HG03439 (cell line): Measurements from ENCODE around the gene NHERF2.

Experiments used
- ATAC-seq: cut with Tn5 transposase; IDR thresholded peaks from one replicate; pipeline ENCODE4 v1.9.1; 2021; ENCODE audit warnings: mild to moderate bottlenecking, moderate library complexity; ENCODE audit not compliant: unreplicated experiment

NHERF2 gene

GRCh38 chr16:2056681-2057407 lies 30.1 kb downstream of the NHERF2 start:
- ATAC-seq, result no peak

- no peak for ATAC-seq
Observed at GRCh38 chr16:2057438-2057837, 30.7 kb downstream of the NHERF2 start.

- ATAC-seq, result no peak
Observed at GRCh38 chr16:2058420-2058819, 31.7 kb downstream of the NHERF2 start.

DNA sequence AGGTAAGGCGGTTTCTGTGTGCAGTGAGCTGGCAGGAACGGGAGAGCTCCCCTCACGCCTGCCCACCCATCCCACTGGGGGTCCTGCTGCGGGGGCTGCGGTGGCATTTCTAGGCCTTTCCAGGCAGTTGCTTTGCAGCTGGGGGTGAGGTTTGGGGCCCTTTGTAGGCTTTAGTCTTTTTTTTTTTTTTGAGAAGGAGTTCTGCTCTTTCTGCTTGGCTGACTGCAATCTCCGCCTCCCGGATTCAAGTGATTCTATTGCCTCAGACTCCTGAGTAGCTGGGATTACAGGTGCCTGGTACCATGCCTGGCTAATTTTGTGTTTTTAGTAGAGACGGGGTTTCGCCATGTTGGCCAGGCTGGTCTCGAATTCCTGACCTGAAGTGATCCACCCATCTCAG lies 32.2 kb downstream of the NHERF2 start:
- ATAC-seq, result no peak

DNA sequence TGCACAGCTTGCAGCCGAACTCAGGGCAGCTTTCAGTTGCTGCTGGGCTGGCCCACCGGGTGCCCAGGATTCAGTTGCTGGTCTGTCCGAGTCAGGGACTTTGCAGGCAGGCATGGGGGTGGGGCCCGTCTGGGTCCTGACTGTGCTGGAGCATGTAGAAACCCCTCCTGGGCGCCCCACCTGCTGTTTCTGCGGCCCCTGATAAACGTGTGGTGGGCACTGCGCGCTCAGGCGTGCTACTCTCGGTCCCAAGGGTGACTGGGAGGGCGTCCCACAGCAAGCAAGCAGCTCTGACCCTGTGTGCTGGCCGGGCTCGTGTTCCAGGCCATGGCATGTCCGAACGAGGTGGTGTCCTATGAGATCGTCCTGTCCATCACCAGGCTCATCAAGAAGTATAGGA lies 33.6 kb downstream of the NHERF2 start:
- no peak for ATAC-seq

DNA sequence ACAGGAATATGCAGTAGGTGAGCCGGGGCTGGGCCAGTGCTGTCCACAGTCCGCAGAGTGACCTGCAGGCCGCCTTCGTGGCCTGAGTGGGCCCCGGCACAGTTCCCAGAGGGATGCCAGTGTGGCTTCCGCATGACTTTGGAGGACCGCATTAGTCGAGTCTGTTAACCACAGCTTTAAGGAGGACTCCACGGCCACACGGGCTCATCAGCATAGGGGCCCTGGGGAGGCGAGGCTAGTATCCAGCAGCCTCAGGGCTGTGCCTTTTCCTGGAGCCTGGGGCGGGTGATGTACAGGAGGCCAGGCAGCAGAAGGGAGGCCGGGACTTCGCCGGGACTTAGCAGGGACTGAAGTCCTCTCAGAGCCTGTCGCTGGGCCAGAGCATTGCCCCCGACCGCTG lies 34.3 kb downstream of the NHERF2 start:
- no peak for ATAC-seq

- no peak for ATAC-seq
Observed at GRCh38 chr16:2061526-2061925, 34.8 kb downstream of the NHERF2 start.

GRCh38 chr16:2062801-2063200 lies 36.1 kb downstream of the NHERF2 start:
- no peak for ATAC-seq

DNA sequence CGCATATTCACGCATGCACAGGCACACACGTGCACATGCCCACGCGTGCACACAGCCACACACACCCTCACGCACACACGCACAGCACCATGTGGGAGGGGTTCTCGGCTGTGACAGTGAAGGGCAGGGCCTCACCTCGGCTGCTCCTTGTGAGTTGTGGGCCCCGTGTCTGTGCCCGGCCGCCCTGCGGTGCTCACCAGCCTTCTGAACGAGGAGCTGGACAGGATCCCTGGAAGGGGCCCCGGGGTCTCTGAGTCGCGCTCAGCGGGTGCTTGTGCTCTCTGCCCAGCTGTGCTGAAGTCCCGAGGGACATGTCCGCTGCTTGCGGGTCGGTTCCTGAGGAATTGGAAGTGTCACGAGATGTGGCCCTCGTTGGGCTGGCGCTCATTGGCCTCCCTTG lies 37.2 kb downstream of the NHERF2 start:
- ATAC-seq, result no peak

GRCh38 chr16:2064368-2064945 lies 37.8 kb downstream of the NHERF2 start:
- no peak for ATAC-seq

- no peak for ATAC-seq
Observed at GRCh38 chr16:2066139-2066538, 39.4 kb downstream of the NHERF2 start.

- no peak for ATAC-seq
Observed at GRCh38 chr16:2070576-2071453, 44.1 kb downstream of the NHERF2 start.

DNA sequence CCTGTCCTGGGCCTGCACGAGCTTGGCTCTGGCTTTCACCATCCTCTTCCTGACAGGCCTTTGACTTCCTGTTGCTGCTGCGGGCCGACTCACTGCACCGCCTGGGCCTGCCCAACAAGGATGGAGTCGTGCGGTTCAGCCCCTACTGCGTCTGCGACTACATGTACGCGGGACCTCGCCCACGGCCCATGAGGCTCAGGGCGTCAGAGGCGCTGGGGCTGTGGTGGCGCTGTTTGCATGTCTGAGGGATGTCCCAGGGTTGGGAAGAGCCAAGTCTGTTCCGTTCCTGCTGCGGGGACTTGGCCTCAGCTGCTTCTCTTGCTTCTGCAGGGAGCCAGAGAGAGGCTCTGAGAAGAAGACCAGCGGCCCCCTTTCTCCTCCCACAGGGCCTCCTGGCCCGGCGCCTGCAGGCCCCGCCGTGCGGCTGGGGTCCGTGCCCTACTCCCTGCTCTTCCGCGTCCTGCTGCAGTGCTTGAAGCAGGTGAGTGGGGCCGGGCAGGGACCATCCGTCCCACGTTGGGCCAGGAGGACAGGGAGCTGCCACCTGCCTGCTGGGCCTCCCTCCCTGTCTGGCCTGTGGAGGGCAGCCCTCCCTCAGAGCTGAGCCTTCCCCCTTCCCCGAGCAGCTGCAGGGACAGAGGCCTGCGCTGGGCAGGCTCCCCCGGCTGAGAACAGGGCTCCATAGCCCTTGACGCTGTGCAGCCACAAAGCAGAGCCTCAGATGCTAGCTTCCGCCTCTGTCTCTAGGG lies 44.9 kb downstream of the NHERF2 start:
- no peak for ATAC-seq

GRCh38 chr16:2072926-2073325 lies 46.2 kb downstream of the NHERF2 start:
- ATAC-seq, result no peak

GRCh38 chr16:2074071-2074470 lies 47.4 kb downstream of the NHERF2 start:
- no peak for ATAC-seq

GRCh38 chr16:2075631-2076030 lies 48.9 kb downstream of the NHERF2 start:
- no peak for ATAC-seq

GRCh38 chr16:2076072-2076865 lies 49.6 kb downstream of the NHERF2 start:
- ATAC-seq, result no peak

DNA sequence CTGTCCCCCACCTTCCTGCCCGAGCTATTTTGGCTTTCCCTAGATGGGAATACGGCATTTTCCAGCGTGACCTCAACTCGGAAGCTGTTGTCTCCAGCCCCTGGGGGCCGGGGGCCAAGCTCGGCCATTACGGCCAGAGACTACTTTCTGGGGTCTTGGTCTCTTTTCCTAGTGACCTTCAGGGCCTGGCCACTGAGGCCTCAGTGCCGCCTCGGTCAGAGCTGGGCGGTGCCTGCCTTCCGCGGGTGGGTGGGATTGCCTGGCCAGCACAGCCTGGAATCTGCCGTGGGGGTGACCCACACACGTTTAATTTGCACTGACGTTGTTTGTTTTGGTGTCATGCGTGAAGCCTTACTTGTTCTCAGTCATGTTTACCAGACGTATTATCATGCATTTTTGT lies 50.3 kb downstream of the NHERF2 start:
- no peak for ATAC-seq

DNA sequence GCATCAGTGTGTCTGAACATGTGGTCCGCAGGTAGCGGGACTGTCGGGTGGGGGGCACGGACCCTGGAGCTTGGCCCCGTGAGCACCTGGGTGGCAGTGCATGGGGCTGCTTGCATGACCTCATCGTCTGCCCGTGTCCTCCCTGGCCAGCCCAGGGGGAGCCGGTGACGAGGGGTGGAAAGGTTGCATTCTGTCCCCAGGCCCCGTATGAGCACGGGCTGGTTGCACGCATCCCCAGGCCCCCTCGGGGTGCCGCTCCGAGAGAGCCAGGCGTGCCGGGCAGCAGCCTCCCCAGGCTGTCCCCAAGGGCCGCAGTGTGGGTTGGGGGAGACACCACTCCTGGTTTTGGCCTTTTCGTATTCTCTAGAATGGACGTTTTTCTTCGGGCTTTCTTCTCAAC lies 51.0 kb downstream of the NHERF2 start:
- ATAC-seq, result no peak

DNA sequence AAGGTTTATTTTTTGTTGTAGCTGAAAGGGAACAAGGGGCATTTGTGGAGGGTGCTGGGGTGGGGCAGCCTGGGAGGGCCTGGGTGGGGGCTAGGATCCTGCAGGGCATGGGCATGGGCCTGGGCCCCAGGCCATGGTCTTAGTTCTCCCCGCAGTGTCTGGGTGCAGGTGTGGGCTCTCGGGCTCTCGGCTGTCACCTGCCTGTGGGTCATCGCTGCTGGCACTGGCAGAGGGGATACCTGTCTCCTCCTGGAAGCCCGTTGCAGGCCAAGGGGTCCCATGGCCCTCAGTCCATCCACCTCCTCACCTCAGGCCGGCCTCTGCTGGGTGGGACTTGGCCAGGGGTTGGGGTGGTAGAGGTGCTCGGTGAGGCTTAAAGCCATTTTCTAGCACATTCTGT lies 51.4 kb downstream of the NHERF2 start:
- no peak for ATAC-seq
